DMS53 (cell line): ENCODE measurements around the gene CHST11.

Experiments used
- DNase-seq: peaks from one replicate; lab custom pipeline; 2025; lab: John Stamatoyannopoulos, UW

CHST11 gene

GRCh38 chr12:104719700-104720338 lies 263.1 kb downstream of the CHST11 start:
- DNase-seq = no peak

DNA sequence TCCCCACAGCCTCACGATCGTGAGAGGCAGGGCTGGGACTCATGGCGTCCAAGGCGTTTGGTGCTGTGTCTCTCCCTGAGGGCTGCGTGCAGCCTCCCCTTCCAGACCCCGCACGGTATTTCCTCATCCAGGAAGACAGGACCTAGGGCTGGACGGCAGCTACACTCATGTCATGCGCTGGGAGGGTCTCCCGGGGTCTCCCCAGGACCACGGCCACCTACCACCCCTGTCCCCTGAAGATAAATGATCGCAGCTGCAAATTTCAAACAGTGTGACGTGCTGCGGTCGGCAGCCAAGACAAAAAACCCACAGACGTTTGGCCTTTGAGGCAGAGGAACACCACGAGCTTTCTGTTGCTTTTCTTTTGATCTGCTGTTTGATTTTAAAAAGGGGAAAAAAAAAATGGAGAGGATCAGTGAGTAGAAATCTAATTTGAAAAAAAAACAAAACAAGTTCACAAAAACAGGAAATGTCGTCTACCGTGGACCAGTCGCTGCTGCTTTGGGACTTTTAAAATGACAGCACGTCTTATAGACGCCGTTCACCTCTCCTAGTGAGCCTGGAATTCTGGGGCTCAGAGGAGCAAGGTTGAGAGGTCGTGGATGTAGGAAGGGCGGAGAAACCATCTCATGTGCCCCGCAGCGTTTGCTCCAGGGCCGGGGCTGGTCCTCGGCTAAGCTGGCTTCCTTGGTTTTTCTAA lies 263.7 kb downstream of the CHST11 start:
- no peak for DNase-seq

- DNase-seq = no peak
Observed at GRCh38 chr12:104721039-104721405, 264.3 kb downstream of the CHST11 start.

DNA sequence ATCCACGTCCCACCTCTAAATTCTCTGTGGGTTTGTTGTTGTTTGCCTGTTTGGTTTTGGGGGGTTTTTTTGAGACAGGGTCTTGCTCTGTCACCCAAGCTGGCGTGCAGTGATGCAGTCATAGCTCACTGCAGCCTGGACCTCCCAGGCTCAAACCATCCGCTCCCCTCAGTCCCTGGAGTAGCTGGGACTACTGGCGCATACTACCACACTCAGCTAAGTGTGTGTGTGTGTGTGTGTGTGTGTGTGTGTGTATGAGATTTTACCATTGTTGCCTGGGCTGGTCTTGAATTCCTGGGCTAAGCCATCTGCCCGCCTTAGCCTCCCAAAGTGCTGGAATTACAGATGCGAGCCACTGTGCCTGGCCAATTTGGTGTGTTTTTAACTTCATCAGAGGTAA lies 265.2 kb downstream of the CHST11 start:
- DNase-seq = no peak

GRCh38 chr12:104722601-104723534 lies 266.1 kb downstream of the CHST11 start:
- no peak for DNase-seq

DNA sequence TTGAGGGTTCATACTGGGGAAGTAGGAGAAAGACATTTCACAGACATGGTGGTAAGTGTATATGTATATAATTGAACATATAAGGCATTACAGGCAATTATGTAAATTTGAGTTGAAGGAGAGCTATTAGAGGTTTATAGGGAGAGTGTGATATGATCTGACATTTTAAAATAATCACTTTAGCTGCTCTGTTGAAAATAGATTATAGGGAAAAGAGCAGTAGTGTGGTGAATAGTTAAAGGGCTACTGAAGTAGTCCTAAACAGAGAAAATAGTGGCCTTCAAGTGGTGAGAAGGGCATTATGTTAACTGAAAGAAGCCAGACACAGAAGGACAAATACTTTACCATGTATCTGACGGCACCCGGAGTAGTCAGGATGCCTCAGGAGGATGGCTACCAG lies 267.1 kb downstream of the CHST11 start:
- no peak for DNase-seq

GRCh38 chr12:104724992-104725585 lies 268.3 kb downstream of the CHST11 start:
- no peak for DNase-seq

DNA sequence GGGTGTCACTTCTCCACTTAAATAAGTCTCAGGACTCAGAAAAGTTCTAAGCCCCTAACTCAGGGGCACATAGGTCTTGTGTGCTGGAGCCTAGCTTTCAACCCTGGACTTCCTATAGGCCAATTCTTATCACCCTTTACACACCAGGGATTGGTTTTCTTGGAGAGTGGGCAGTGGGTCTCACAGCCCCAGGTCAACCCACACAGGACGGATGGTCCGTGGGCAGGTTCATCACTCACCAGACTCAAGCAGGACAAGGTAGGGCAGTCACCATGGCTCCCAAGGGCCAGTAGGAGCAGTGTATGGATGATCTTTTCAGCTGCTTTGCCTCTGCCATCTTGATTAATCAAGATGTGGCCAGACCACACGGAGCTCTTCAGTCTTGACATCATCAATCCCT lies 268.9 kb downstream of the CHST11 start:
- no peak for DNase-seq

DNA sequence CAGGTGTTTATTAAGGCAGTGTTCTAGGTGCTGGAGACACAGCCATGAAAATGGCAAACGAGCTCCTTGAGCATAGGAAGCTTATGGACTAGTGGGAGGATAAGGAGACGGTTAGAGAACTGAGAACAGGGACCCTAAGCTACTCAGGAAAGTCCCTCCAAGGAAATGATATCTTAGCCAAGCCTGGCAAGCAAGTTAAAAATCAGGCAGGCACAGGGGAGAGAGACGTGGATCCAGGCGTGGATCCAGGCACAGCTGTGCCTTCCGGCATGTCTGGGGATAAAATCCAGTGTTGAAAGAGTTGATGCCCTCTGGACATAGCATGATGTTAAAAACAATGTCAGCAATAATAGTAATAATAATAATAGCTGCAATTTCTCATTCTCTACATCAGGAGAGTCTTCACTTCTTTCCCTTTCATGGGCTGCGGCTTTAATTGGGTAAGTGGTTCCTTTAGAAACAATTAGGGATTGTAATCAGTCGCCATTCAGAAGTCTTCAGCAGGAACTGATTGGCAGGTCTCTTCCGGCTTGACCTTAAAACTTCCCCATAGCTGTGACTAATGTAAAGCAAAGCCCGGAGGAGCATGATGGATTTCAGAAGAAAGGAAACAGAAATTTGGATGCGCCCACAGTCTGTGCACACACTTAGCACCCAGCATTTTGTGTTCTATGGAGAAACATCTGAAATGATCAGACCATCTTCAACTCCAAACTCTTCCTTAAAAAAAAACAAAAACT lies 271.1 kb downstream of the CHST11 start:
- no peak for DNase-seq

DNA sequence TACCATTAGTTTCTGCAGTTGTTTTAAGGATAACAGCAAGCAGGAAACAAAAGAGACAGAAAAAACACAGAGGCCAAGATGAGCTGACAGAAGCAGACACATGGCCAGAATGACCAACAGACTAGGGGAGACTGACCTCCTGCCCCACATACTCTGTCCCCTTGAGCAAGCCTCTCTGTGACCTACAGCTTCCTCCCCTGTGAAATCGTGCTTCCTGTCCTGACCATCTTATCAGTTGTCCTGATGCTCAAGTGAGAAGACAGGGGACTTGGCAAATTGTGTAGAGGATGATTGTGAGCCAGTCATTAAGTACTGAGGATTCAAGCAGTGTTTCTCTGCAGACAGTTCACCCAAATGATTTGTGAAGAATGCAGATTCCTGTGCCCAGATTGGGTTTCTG lies 272.3 kb downstream of the CHST11 start:
- DNase-seq = no peak

DNA sequence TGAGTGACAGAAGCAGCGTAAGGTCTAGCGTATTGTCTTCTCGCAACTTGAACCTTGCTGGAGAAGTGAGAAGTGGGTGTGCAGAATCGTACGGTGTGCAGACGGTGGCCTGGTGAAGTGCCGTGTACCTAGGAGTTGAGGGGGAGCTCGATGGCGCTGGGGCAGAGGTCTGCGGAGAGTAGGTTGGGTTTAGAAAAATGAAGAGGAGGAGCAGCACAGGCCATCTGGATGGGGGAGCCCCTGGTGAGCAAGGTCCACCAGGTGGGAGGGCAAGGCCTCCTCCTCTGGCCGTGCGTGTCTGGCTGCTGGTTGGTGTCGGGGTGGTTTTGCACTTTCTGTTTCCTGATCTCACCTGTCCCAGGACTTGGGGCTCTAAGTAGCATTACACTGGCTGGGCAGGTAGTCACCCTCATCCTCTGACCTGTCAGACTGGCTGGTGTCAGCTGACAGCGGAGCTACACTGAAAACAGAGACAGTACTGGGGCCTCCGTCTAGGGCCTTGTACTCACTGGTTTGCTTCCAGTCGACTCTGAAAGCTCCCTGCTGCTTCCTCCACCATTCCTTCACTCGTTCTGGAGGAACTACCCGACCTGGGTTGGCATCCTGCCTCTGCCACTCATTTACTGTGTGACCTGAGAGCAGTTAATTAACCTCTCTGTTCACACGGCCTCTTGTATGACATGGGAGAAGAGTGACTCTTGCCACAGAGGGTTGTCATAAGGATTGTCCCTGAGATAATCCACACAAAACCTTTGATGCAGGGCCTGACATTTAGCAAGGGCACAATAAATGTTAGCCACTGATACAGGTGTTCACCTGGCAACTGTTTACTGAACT lies 273.1 kb downstream of the CHST11 start:
- no peak for DNase-seq

GRCh38 chr12:104730763-104731162 lies 274.0 kb downstream of the CHST11 start:
- DNase-seq = no peak

DNA sequence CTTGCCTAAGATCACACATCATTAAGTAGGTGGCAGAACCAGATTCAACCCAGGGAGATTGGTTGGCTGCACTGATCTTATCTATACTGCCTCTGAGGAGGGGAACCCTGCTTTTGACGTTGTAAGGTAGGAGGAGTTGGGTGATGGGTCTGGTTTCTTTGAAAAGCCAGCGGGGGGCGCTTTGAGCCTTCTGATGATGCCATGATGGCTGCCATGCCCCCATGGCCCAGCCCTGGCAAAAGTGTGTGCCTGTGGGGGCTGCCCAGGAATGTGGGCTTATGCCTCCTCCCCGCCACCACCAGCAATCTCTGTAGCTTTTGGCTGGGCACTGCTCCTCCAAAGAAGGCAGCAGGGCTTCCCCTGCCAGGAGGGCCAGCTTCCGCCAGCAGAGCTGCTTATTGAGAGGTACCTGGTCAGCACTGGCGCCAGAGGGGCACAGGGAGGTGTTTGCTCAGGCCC lies 277.0 kb downstream of the CHST11 start:
- peak; percentile 49 for DNase-seq

DNA sequence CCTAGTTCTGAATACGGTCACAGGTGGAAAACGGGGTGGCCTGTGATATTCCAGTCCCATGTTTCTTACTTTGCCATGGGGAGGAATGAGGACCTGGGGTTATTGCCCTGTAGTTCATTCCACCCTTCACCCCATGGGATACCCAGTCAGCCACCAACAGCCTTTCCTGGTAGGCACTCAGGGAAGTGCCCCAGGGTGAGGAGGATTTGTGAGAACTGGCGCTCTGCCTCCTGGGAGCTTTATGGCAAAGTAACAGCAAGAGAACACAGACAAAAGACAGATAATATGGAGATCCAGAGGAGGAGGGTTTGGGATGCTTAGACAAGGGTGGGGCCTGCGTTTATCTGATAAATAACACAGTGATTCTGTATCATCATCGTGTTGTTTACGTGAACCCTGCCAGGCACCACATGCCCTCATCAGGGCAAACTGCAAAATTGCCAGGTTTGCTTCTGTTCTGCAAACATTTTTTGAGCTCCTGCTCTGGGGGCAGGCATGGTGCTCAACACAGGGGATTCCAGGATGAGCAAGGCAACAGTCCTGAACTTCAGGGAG lies 277.9 kb downstream of the CHST11 start:
- DNase-seq = no peak

DNA sequence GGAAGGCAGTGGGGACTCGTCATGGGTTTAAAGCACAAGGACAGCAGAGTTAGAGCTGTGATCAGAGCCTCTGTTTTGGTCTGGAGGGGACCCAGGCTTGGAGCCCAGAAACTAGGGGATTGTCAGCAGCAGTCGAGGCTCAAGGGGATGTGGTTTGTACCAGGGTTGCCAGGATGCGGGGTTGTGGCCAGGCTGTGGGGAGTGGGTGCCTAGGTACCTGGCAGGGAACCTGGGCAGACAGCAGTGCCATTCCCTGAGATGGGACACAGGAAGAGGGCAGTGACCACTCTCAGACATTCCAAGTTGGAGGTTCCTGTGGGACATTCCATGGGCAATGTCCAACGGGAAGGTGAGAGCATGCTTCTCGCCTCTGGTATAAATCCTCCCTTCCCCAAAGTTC lies 279.1 kb downstream of the CHST11 start:
- no peak for DNase-seq

- DNase-seq = no peak
Observed at GRCh38 chr12:104736307-104736706, 279.6 kb downstream of the CHST11 start.

GRCh38 chr12:104737113-104737512 lies 280.4 kb downstream of the CHST11 start:
- no peak for DNase-seq

DNA sequence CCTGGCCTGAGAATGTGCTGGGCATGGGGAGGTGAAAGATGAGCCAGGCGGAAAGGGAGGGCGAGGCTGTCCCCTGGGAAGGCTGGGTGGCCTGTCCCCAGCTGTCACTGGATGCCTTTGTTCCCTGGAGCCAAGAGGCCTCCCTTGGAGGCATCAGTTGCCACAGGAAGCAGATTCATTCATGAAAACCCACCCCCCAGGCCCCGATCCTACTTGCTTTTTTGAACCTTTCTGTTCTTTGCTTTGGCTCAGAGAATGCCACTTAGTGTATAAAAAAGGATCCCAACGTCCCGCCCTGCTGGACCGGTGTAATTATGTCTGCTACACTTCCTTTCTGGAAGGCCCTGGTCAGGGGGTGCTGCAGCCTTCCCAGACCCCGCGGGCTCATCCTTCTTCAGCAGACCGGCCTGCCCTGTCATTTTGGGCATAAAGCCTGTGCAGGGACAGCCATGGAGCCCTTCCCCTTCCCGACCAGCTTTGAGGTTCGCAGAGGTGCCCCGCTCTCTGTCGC lies 281.1 kb downstream of the CHST11 start:
- DNase-seq = no peak

DNA sequence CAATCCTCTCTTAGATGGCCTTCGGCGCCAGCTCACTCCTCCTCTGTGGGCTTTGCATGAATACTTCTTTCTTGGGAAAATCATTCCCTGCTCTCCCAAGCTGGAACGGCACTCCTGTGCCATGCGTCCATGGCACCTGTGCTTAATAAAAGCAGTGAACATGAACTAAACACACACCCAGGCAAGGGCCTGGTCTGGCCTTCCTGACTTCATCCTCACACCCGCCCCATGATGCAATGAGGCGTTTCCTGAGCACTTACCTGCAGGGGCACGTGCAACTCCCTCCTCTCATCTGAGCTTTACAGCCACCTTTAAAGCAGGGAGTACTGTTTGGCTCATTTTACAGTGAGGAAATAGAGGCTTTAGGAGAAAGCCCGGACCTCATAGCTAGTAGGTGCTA lies 281.6 kb downstream of the CHST11 start:
- peak; percentile 24 for DNase-seq
